Type B pancreatic cell (in vitro differentiated cells): ENCODE results near the gene SLC25A29. TPM values are rescaled to one million over a fixed set of nuclear protein-coding genes. Genes with fewer than 3 reads are reported as not detected.
A peak's percentile ranks its signal among the peaks of the same experiment; 100 is the strongest.

Experiments used
- DNase-seq: peaks from one replicate; pipeline ENCODE4 v3.0.0; 2021; ENCODE audit warnings: mixed read lengths; ENCODE audit not compliant: unreplicated experiment; ENCODE audit errors: extremely low spot score
- H3K27ac Mint-ChIP-seq: 2 replicates; pipeline ENCODE4 v1.8.0; 2021; ENCODE audit warnings: mild to moderate bottlenecking, mixed read lengths
- H3K27me3 Mint-ChIP-seq: 2 replicates; pipeline ENCODE4 v1.8.0; 2021; ENCODE audit warnings: mixed read lengths
- H3K36me3 Mint-ChIP-seq: 2 replicates; pipeline ENCODE4 v1.8.0; 2021; ENCODE audit warnings: mixed read lengths
- H3K4me1 Mint-ChIP-seq: one replicate; pipeline ENCODE4 v1.8.0; 2021; ENCODE audit warnings: mixed read lengths; ENCODE audit not compliant: unreplicated experiment
- H3K4me3 Mint-ChIP-seq: 2 replicates; pipeline ENCODE4 v1.8.0; 2021; ENCODE audit warnings: mild to moderate bottlenecking, mixed read lengths
- H3K9me3 Mint-ChIP-seq: 2 replicates; pipeline ENCODE4 v1.8.0; 2021; ENCODE audit warnings: mixed read lengths
- CTCF ChIP-seq: fragments of 200-600 bp; sonication (generic); conservative IDR thresholded peaks from 2 replicates; pipeline ENCODE4 v1.5.0; 2021; ENCODE audit warnings: antibody characterized with exemption, mild to moderate bottlenecking
- microRNA-seq: library from miRNA; unstranded; fragments of <30 nt; microRNA quantifications from one replicate; pipeline ENCODE4, GENCODE V29; 2020
- total RNA-seq: library from RNA; stranded (reverse); gene quantifications from 2 replicates; pipeline ENCODE4 v1.2.1, GENCODE V29; 2021; ENCODE audit warnings: low replicate concordance

Gene SLC25A29
- total RNA-seq, 1 donor from 2014 or later, result 101 TPM

GRCh38 chr14:100243020-100243419 is 63.2 kb downstream of the SLC25A29 start:
- no peak for TF ChIP-seq CTCF
- Mint-ChIP-seq H3K4me3 (peak overlapping the region; percentile 66), H3K27me3 (no peaks in the 10 kb centered on the region), H3K4me1 (peaks cover 38% of the 10 kb centered on the region), H3K27ac (peak overlapping the region; percentile 48), H3K9me3 (no peaks in the 10 kb centered on the region), H3K36me3 (peaks cover 19% of the 10 kb centered on the region)
- no peak for DNase-seq

- TF ChIP-seq CTCF, result no peak
- no peak for DNase-seq
- Mint-ChIP-seq H3K4me1 (peaks cover 34% of the 10 kb centered on the region), H3K9me3 (no peaks in the 10 kb centered on the region), H3K27me3 (no peaks in the 10 kb centered on the region), H3K4me3 (peak overlapping the region; percentile 92), H3K27ac (peak overlapping the region; percentile 96), H3K36me3 (peaks cover 23% of the 10 kb centered on the region)
Observed at GRCh38 chr14:100241279-100241678, 65.0 kb downstream of the SLC25A29 start.

Small RNAs within 50 kb of the gene (microRNA-seq; reads per million reads assigned to microRNA genes)
- gene MIR345 (533 reads per million, percentile 79 among the genes with 10 or more reads in this experiment), gene MIR6764 (not detected)

Other genes starting within 250 kb of the SLC25A29 start
- gene EVL, start 241.0 kb downstream of the SLC25A29 start, total RNA-seq, result 66.3 and 159 TPM in 2 replicates
- 5.2 and 7.6 TPM in 2 replicates for gene DEGS2, start 146.8 kb downstream of the SLC25A29 start, total RNA-seq
- 79.8 and 98.0 TPM in 2 replicates for gene YY1, start 67.3 kb downstream of the SLC25A29 start, total RNA-seq
- not detected in 2 replicates for gene SLC25A47, start 16.9 kb upstream of the SLC25A29 start, total RNA-seq
- 9.6 and 11.3 TPM in 2 replicates for gene WDR25, start 70.0 kb upstream of the SLC25A29 start, total RNA-seq